NAMALWA (cell line): Measurements from ENCODE around the gene FAM107A.

Experiments used
- DNase-seq: peaks from one replicate; pipeline ENCODE4 v3.0.0-alpha.2; 2015; ENCODE audit warnings: low spot score

FAM107A gene

DNA sequence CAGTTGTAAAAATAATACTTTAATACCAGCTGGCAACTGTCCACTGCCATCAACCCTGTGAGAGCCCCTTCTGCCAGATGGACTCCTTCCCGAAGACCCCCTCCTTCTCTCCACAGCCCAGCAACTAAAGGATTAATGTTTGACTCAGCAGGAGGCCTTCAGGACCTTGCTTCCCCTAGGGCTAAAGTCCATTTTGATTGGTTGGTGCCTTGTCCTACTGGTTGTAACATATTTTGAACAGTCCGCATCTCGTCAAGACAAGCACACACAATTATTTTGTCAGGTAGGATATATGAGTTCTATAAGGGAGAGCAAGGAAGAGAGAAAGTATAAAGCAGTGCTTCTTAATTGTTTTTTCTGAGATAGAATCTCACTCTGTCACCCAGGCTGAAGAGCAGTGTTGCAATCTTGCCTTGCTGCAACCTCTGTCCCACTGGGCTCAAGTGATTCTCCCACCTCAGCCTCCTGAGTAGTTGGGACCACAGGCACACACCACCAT is 58.9 kb downstream of the FAM107A start:
- DNase-seq: no peak

DNA sequence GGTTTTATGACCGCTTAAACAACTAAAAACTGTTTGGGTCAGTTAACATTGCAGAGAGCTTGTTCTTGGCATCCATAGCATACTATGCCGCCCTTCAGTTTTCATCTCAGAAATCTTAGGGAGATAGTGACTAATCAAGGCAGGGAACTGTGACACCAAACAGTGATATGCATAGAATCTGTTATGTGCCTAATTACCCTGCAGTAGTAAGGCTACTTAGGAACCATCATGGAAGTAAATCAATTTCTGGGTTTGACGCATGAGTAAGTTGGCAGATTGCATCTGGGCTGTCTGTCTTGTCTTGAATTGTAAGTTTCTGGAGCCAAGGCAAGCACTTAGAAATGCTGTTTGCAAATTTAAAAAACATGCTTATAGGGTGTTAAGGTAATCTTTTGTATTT is 62.8 kb downstream of the FAM107A start:
- no peak for DNase-seq
